ENCODE measurements around the gene GTSE1. TPM values are rescaled to one million over a fixed set of nuclear protein-coding genes. Genes with fewer than 3 reads are reported as not detected.

The GTSE1 gene
- total RNA-seq, 1 experiment from 2014 or later, result 42.6 TPM

GRCh38 chr22:46373159-46373558 lies 76.5 kb downstream of the GTSE1 start:
- Histone ChIP-seq H3K4me1 (ENCODE audit: insufficient read depth, low read length) (peaks cover 6% of the 10 kb centered on the region; the same call in 1 of the 2 replicates), H3K9ac (ENCODE audit: extremely low read depth, insufficient read length, low read length) (no peak overlapping the region), H3K23ac (ENCODE audit: insufficient read length, low read depth, low read length) (no peak overlapping the region), H3K56ac (ENCODE audit: insufficient read length, low read depth, low read length) (no peak overlapping the region), H3K14ac (ENCODE audit: insufficient read depth, low read length) (no peak overlapping the region), H3K9me3 (ENCODE audit: control insufficient read depth, low read depth, low read length) (no peaks in the 10 kb centered on the region), H3K23me2 (ENCODE audit: insufficient read length, low read depth, low read length, poor library complexity, severe bottlenecking) (peaks cover 4% of the 10 kb centered on the region), H4K8ac (replicated peaks; ENCODE audit: insufficient read length, low read depth, low read length) (no peak overlapping the region), H3K18ac (ENCODE audit: insufficient read length, low read depth, low read length) (no peak overlapping the region), H2BK5ac (ENCODE audit: insufficient read length, low read length) (no peak overlapping the region), H3K27me3 (ENCODE audit: insufficient read depth, low read length) (no peaks in the 10 kb centered on the region), H2BK15ac (ENCODE audit: low read depth, low read length) (no peak overlapping the region), H4K5ac (ENCODE audit: insufficient read length, low read depth, low read length) (no peak overlapping the region), H3K79me1 (ENCODE audit: insufficient read depth, low read depth, low read length, poor library complexity, severe bottlenecking) (no peaks in the 10 kb centered on the region), H3K27ac (ENCODE audit: insufficient read length, low read depth, low read length) (no peak overlapping the region), H2BK120ac (ENCODE audit: low read depth, low read length, poor library complexity, severe bottlenecking) (no peak overlapping the region), H2BK12ac (ENCODE audit: insufficient read length, low read depth, low read length) (no peak overlapping the region), H3K79me2 (ENCODE audit: insufficient read depth, low read length) (no peaks in the 10 kb centered on the region), H2AK5ac (ENCODE audit: insufficient read length, low read length) (no peak overlapping the region), H2AFZ (ENCODE audit: low read length) (no peak overlapping the region), H3K4ac (ENCODE audit: low read depth, low read length) (no peak overlapping the region), H3T11ph (ENCODE audit: low read length) (no peak overlapping the region), H3K4me2 (ENCODE audit: insufficient read depth, insufficient read length, low read length) (no peak overlapping the region), H4K91ac (ENCODE audit: insufficient read length, low read depth, low read length) (no peak overlapping the region), H2BK20ac (ENCODE audit: low read depth, low read length, poor library complexity, severe bottlenecking) (no peak overlapping the region), H4K20me1 (ENCODE audit: control insufficient read depth, insufficient read depth, insufficient read length) (no peaks in the 10 kb centered on the region)
- peaks cover 5 to 7% of the 10 kb centered on the region in 2 experiments; a peak in 2 of 5 replicates for H3K9me3 Mint-ChIP-seq
- no peak for TF ChIP-seq CTCF (conservative IDR thresholded peaks at IDR 0.05)
- no peak overlapping the region for H3K4me3 Mint-ChIP-seq
- peaks cover 14 to 27% (median 22%) of the 10 kb centered on the region in 3 experiments for H3K36me3 Mint-ChIP-seq (ENCODE audit: insufficient read depth in 1 of 3, low read depth in 3 of 3)
- H3K27ac Mint-ChIP-seq, result peak overlapping the region in 2 of 3 experiments; percentile 40 to 81; a peak in 2 of 7 replicates
- no CpG with 5 or more reads among the region's 8 CpGs for whole genome bisulfite sequencing (ENCODE audit: extremely low coverage, insufficient read length, low lambda C conversion rate)
- peaks cover 24 to 25% of the 10 kb centered on the region in 2 experiments for H3K4me1 Mint-ChIP-seq
- no peak for DNase-seq
- H3K27me3 Mint-ChIP-seq (ENCODE audit: low read depth), result no peaks in the 10 kb centered on the region

All from H9 (cell line).